B cell (primary cell): ENCODE measurements around the gene DLG2. TPM values are rescaled to one million over a fixed set of nuclear protein-coding genes. Genes with fewer than 3 reads are reported as not detected.

Source experiments
- ATAC-seq: fragments of 200-7000 bp; cut with Tn5 transposase; one replicate; pipeline ENCODE4 v1.10.0; 2021; ENCODE audit warnings: low read depth, mild to moderate bottlenecking, moderate number of reproducible peaks, moderate library complexity
- CTCF ChIA-PET: fragments of 350-600 bp; sonication (Branson Sonifier 250); formaldehyde crosslinking; loops from one replicate; lab custom pipeline; 2021; ENCODE audit warnings: antibody characterized with exemption, inconsistent platforms; lab: Charles Lee
- POLR2A ChIA-PET: fragments of 350-600 bp; sonication (Branson Sonifier 250); formaldehyde crosslinking; loops from one replicate; lab custom pipeline; 2021; ENCODE audit warnings: antibody characterized with exemption; lab: Charles Lee
- DNase-seq: peaks from one replicate; pipeline ENCODE4 v3.0.0; 2013
- H2AFZ ChIP-seq: 2 replicates; pipeline ENCODE4 v1.6.1; 2012; ENCODE audit warnings: mild to moderate bottlenecking, low read depth, low read length; ENCODE audit not compliant: insufficient read depth, poor library complexity, severe bottlenecking
- H3K27ac ChIP-seq, 2 donors: 1 replicate in 1 of 2; 2 replicates in 1 of 2; pipeline ENCODE4 v1.5.1; 2012 to 2013; ENCODE audit warnings: low read length in 2 of 2, mild to moderate bottlenecking in 2 of 2, moderate library complexity in 1 of 2
- H3K27me3 ChIP-seq, 4 experiments: fragments of 200-600 bp in 1 of 4; sonication (generic) in 1 of 4; replicated peaks in 1 of 4; 1 replicate in 2 of 4; 2 replicates in 2 of 4; pipeline versions ENCODE4 v1.6.1 to v1.7.0; 2013 to 2016; ENCODE audit warnings: low read length in 3 of 4, mild to moderate bottlenecking in 2 of 4, mixed read lengths in 1 of 4, moderate library complexity in 1 of 4; ENCODE audit not compliant: insufficient read depth in 4 of 4, control insufficient read depth in 3 of 4; ENCODE audit errors: control extremely low read depth in 1 of 4
- H3K36me3 ChIP-seq, 2 experiments: replicated peaks in 1 of 2; 1 replicate in 1 of 2; 2 replicates in 1 of 2; pipeline versions ENCODE4 v1.6.1 to v1.7.1; 2013; ENCODE audit warnings: low read length in 1 of 2; ENCODE audit not compliant: insufficient read depth in 2 of 2, control insufficient read depth in 1 of 2; ENCODE audit errors: control extremely low read depth in 1 of 2, extremely low read depth in 1 of 2
- H3K4me1 ChIP-seq, 2 donors: fragments of 200-600 bp in 1 of 2; sonication (generic) in 1 of 2; 1 replicate in 1 of 2; 2 replicates in 1 of 2; pipeline versions ENCODE4 v1.5.1 to v1.6.1; 2013 to 2017; ENCODE audit warnings: low read length in 2 of 2; ENCODE audit not compliant: control insufficient read depth in 2 of 2, insufficient read depth in 2 of 2
- H3K4me2 ChIP-seq: replicated peaks from 2 replicates; pipeline ENCODE3; 2012; ENCODE audit warnings: mild to moderate bottlenecking, low read depth, low read length; ENCODE audit not compliant: poor library complexity, severe bottlenecking
- H3K4me3 ChIP-seq, 5 experiments: fragments of 200-600 bp in 1 of 5; sonication (generic) in 1 of 5; 1 replicate in 3 of 5; 2 replicates in 2 of 5; pipeline versions ENCODE4 v1.5.1 to v1.7.0; 2011 to 2016; ENCODE audit warnings: low read length in 4 of 5, mild to moderate bottlenecking in 4 of 5, low read depth in 2 of 5, control low read depth in 1 of 5, moderate library complexity in 1 of 5; ENCODE audit not compliant: insufficient read depth in 1 of 5; ENCODE audit errors: control extremely low read depth in 1 of 5, extremely low read depth in 1 of 5
- H3K79me2 ChIP-seq: fragments of 200-600 bp; sonication (generic); one replicate; pipeline ENCODE4 v1.6.0; 2016; ENCODE audit warnings: low read length; ENCODE audit not compliant: control insufficient read depth, insufficient read depth
- H3K9ac ChIP-seq: fragments of 200-600 bp; sonication (generic); 2 replicates; pipeline ENCODE4 v1.6.1; 2017; ENCODE audit warnings: mild to moderate bottlenecking, low read length, moderate library complexity
- H3K9me3 ChIP-seq, 3 donors: one replicate each; pipeline versions ENCODE4 v1.6.1 to v1.7.1; 2013; ENCODE audit warnings: low read length in 2 of 3; ENCODE audit not compliant: control insufficient read depth in 2 of 3, insufficient read depth in 1 of 3; ENCODE audit errors: control extremely low read depth in 1 of 3
- H4K20me1 ChIP-seq: 2 replicates; pipeline ENCODE4 v1.6.0; 2012; ENCODE audit warnings: mild to moderate bottlenecking, low read length; ENCODE audit not compliant: insufficient read depth, control insufficient read depth, poor library complexity, severe bottlenecking
- H3K27ac Mint-ChIP-seq: one replicate; pipeline ENCODE4 v1.8.0; 2021; ENCODE audit warnings: mixed read lengths
- H3K27me3 Mint-ChIP-seq: one replicate; pipeline ENCODE4 v1.8.0; 2021; ENCODE audit warnings: mixed read lengths
- H3K4me1 Mint-ChIP-seq: one replicate; pipeline ENCODE4 v1.8.0; 2021; ENCODE audit warnings: mixed read lengths
- H3K4me3 Mint-ChIP-seq: one replicate; pipeline ENCODE4 v1.8.0; 2021; ENCODE audit warnings: mixed read lengths
- H3K9me3 Mint-ChIP-seq: one replicate; pipeline ENCODE4 v1.8.0; 2022; ENCODE audit warnings: mixed read lengths; ENCODE audit not compliant: insufficient read depth
- CTCF ChIP-seq: fragments of 200-600 bp; IDR thresholded peaks from one replicate; pipeline ENCODE4 v1.8.0; 2022; ENCODE audit warnings: antibody characterized with exemption, mild to moderate bottlenecking
- EZH2 ChIP-seq: IDR thresholded peaks from 2 replicates; pipeline ENCODE4 v1.6.1; 2012; ENCODE audit warnings: borderline replicate concordance, low read depth, mild to moderate bottlenecking, moderate library complexity, low read length; ENCODE audit not compliant: insufficient read depth, poor library complexity, severe bottlenecking
- WGBS: methylation state at CpG from one replicate; pipeline ENCODE4 v1.1.5; 2013; ENCODE audit warnings: missing lambda C conversion rate; ENCODE audit not compliant: insufficient coverage; 5-methylcytosine and 5-hydroxymethylcytosine counted together
- intact Hi-C: fragments of 100-400 bp; cut with micrococcal nuclease; formaldehyde crosslinking; loops from one replicate; pipeline ENCODE4 v1.10.0; 2022
- polyA plus RNA-seq: library from polyadenylated mRNA; depleted of rRNA; stranded (reverse); fragments of >200 nt; gene quantifications from 2 replicates; pipeline ENCODE4 v1.2.3, GENCODE V29; 2012
- total RNA-seq, 2 donors: library from RNA; stranded (reverse); fragments of 120-200 nt in 1 of 2; gene quantifications; 1 replicate in 1 of 2; 2 replicates in 1 of 2; pipeline versions ENCODE4 v1.2.3 to v1.2.4, GENCODE V29; 2013 to 2022

Gene DLG2
- total and polyA plus RNA-seq, 2 donors (not counting 1 experiment from before 2014, with no cell fraction given) = 0.54 to 5.4 TPM

DNA sequence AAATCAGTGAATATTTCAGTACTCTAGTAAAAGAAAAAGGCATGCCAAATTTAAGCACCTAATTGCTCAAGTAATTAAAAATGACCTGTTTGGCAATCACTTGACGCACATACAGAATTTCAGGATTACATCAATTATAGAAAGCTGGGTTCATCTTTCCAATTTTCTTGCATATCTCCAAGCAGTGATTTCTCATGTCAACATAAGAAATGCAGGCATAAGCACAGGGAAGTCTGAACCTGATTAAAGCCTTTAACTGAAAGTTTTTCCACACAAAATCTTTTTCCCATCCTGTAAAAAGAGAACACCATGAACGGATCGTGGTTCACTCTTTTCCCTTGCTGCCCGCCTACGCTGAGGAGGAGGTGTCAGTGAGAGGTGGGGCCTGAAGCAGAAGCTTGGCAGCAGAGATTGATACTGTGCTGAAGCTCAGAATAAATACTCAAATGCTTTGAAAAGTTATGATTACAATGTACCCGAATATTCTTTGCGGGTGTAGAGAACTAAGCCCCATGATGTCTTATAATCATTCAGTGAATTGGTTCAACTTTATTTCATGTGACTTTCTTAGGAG is 1636.9 kb downstream of the DLG2 start:
- no peak for ATAC-seq
- Mint-ChIP-seq H3K4me3 (no peak overlapping the region), H3K27me3 (no peaks in the 10 kb centered on the region), H3K4me1 (no peaks in the 10 kb centered on the region), H3K27ac (no peak overlapping the region), H3K9me3 (no peaks in the 10 kb centered on the region)
- no peaks in the 10 kb centered on the region for H3K4me1 ChIP-seq
- no peak for DNase-seq
- H3K79me2 ChIP-seq = no peaks in the 10 kb centered on the region
- H3K4me2 ChIP-seq = no peak overlapping the region
- CTCF ChIA-PET = no interaction called here
- no peaks in the 10 kb centered on the region for H4K20me1 ChIP-seq
- H3K27me3 ChIP-seq = no peaks in the 10 kb centered on the region
- POLR2A ChIA-PET = no interaction called here
- intact Hi-C loops = no loop called here
- WGBS = 69% methylated on average over 6 of the region's 7 CpGs
- no peak overlapping the region for H2AFZ ChIP-seq
- no peak for TF ChIP-seq EZH2
- no peak for TF ChIP-seq CTCF
- no peak overlapping the region for H3K27ac ChIP-seq
- H3K4me3 ChIP-seq = no peak overlapping the region
- H3K9me3 ChIP-seq = no peaks in the 10 kb centered on the region
- no peak overlapping the region for H3K9ac ChIP-seq
- no peaks in the 10 kb centered on the region for H3K36me3 ChIP-seq

DNA sequence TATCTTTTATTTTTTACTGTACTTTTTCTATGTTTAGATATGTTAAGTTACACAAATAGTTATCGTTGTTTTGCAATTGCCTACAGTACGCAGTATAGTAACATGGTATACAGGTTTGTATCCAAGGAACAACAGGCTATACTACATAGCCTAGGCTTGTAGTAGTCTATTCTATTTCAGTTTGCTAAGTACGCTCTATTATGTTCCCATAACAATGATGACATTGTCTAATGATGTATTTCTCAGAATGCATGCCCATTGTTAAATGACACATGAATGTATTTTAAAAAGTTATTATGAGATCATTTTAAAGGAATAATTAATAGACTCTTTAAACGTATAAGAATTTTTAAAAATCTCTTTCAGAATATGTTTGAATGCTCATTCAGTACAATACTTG is 1644.3 kb downstream of the DLG2 start:
- Mint-ChIP-seq H3K9me3 (no peaks in the 10 kb centered on the region), H3K27me3 (no peaks in the 10 kb centered on the region), H3K4me1 (no peaks in the 10 kb centered on the region), H3K4me3 (no peak overlapping the region), H3K27ac (no peak overlapping the region)
- DNase-seq (no peak), ATAC-seq (no peak)
- H3K27ac ChIP-seq = no peak overlapping the region
- no peak overlapping the region for H3K9ac ChIP-seq
- ChIA-PET CTCF (no interaction called here), POLR2A (no interaction called here)
- H3K4me1 ChIP-seq = no peaks in the 10 kb centered on the region
- no peaks in the 10 kb centered on the region for H4K20me1 ChIP-seq
- H3K9me3 ChIP-seq = no peaks in the 10 kb centered on the region
- no peak overlapping the region for H3K4me3 ChIP-seq
- H3K27me3 ChIP-seq = no peaks in the 10 kb centered on the region
- no peaks in the 10 kb centered on the region for H3K79me2 ChIP-seq
- WGBS = no CpG with 5 or more reads among the region's 4 CpGs
- no peak overlapping the region for H3K4me2 ChIP-seq
- no peaks in the 10 kb centered on the region for H3K36me3 ChIP-seq
- H2AFZ ChIP-seq = no peak overlapping the region
- intact Hi-C loops = no loop called here
- no peak for TF ChIP-seq EZH2
- no peak for TF ChIP-seq CTCF
